AG04450 (cell line): ENCODE measurements around the gene LAMTOR2. TPM values are rescaled to one million over a fixed set of nuclear protein-coding genes. Genes with fewer than 3 reads are reported as not detected.

ENCODE experiments used
- CTCF ChIA-PET: fragments of 300-600, 350-600 bp; formaldehyde crosslinking; extraction: SDS; loops from one replicate; lab custom pipeline; 2022; ENCODE audit warnings: antibody characterized with exemption, inconsistent platforms; lab: Charles Lee
- POLR2A ChIA-PET: fragments of 350-600 bp; formaldehyde crosslinking; extraction: SDS; loops from one replicate; lab custom pipeline; 2021; ENCODE audit warnings: antibody characterized with exemption, inconsistent platforms; lab: Yijun Ruan, JAX
- DNase-seq: peaks from one replicate; pipeline ENCODE4 v3.0.0-alpha.2; 2011; ENCODE audit warnings: low read depth, low spot score
- H3K27ac ChIP-seq: one replicate; pipeline ENCODE4 v1.5.1; 2012; ENCODE audit warnings: low read depth, low read length, control low read depth
- H3K27me3 ChIP-seq: one replicate; pipeline ENCODE4 v1.6.0; 2012; ENCODE audit warnings: low read length; ENCODE audit not compliant: control insufficient read depth, insufficient read depth
- H3K4me3 ChIP-seq: 2 replicates; pipeline ENCODE4 v1.5.1; 2011; ENCODE audit warnings: mild to moderate bottlenecking, low read depth, low read length, control low read depth
- H3K9me3 ChIP-seq: 2 replicates; pipeline ENCODE4 v1.5.1; 2012; ENCODE audit warnings: low read length; ENCODE audit not compliant: control insufficient read depth, insufficient read depth
- polyA plus RNA-seq: library from polyadenylated mRNA; depleted of rRNA; stranded (reverse); fragments of >200 nt; gene quantifications from 2 replicates; pipeline ENCODE4 v1.2.3, GENCODE V29; 2011
- TF ChIP-seq, protein P1 (sequence below): IDR thresholded peaks from 2 replicates; pipeline ENCODE4 v1.5.1; 2011; ENCODE audit warnings: low read depth, low read length, control low read depth, inconsistent platforms

The LAMTOR2 gene
- polyA plus RNA-seq, 1 experiment = 42.4 TPM

DNA sequence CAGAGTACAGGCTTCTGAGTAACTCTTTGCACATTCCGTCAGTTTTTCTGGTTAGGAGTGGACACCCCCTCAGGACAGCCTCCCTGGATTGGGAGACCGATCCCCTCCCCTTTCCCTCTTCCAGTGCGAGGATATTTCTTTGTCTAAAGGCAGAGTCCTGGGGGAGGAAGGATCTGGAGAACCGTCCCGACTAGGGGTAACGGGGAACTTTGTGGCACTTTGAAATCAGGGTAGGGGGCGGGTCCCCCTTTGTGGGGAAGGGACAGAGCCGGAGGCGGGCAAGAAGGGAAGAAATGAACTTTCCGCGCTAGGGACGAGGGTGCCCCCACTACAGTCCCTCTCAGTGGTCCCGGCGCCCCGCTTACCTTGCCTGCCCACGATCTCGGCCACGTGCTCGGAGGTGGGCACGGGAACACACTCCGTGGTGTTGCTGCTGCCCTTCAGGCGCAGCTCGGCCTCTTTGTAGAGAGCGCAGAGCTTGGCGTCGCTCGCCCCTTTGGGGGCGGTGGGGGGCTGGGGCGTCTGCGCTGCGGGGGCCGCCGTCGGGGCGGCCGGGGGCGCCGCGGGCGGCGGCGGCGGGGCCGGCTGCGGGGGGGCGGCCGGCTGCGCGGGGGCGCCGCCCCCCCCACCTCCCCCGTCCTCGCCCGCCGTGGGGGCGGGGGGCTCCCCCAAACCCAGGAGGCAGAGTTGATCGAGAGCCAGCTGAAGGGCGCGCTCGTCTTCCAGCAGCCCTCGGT is 26.8 kb downstream of the LAMTOR2 start:
- TF ChIP-seq, protein P1, sequence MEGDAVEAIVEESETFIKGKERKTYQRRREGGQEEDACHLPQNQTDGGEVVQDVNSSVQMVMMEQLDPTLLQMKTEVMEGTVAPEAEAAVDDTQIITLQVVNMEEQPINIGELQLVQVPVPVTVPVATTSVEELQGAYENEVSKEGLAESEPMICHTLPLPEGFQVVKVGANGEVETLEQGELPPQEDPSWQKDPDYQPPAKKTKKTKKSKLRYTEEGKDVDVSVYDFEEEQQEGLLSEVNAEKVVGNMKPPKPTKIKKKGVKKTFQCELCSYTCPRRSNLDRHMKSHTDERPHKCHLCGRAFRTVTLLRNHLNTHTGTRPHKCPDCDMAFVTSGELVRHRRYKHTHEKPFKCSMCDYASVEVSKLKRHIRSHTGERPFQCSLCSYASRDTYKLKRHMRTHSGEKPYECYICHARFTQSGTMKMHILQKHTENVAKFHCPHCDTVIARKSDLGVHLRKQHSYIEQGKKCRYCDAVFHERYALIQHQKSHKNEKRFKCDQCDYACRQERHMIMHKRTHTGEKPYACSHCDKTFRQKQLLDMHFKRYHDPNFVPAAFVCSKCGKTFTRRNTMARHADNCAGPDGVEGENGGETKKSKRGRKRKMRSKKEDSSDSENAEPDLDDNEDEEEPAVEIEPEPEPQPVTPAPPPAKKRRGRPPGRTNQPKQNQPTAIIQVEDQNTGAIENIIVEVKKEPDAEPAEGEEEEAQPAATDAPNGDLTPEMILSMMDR = no peak
- ChIA-PET CTCF (interaction anchor here (2.6 to 3.3 kb wide), 2 partner anchors 15 to 144 kb away, joined by 15 to 16 read pairs; no protein-coding TSS in a partner anchor), POLR2A (interaction anchor here (0.6 to 0.7 kb wide), 3 partner anchors 147 to 1579 kb away, joined by 3 to 7 read pairs (median 6); partner anchors contain the start of genes KHDC4, SHE and TDRD10)
- Histone ChIP-seq H3K4me3 (peak overlapping the region; percentile 87), H3K27me3 (no peaks in the 10 kb centered on the region), H3K9me3 (no peaks in the 10 kb centered on the region; the same call in 1 of the 2 replicates), H3K27ac (peak overlapping the region; percentile 61)
- DNase-seq = no peak

DNA sequence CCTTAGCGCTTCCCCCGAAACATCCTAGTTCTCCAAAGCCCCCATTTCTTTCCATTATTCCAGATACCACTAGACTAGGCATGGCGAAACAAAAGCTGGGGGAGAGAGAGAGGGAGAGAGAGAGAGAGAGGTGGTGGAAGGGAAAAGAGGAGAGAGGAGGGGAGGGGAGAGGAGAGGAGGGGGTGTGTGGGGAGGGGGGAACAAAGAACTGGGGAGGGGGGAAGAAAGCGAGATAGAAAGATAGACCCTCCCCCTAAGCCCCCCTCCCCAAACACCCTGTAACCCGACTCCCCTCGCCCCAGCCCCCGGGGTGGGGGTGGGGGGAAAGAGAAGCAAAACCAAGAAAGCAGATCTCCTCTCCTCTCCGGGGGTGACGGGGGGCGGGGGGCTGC is 27.3 kb downstream of the LAMTOR2 start:
- POLR2A ChIA-PET = interaction anchor here (0.6 to 0.9 kb wide), 5 partner anchors 41 to 1580 kb away, joined by 3 to 7 read pairs (median 3); partner anchors contain the start of genes KHDC4, SHE and TDRD10
- Histone ChIP-seq H3K9me3 (no peaks in the 10 kb centered on the region; the same call in 1 of the 2 replicates), H3K27me3 (no peaks in the 10 kb centered on the region), H3K27ac (no peak overlapping the region), H3K4me3 (peak overlapping the region; percentile 87)
- CTCF ChIA-PET = interaction anchor here (2.6 to 3.3 kb wide), 2 partner anchors 14 to 143 kb away, joined by 15 to 16 read pairs; no protein-coding TSS in a partner anchor
- DNase-seq = no peak
- TF ChIP-seq, protein P1 = no peak

DNA sequence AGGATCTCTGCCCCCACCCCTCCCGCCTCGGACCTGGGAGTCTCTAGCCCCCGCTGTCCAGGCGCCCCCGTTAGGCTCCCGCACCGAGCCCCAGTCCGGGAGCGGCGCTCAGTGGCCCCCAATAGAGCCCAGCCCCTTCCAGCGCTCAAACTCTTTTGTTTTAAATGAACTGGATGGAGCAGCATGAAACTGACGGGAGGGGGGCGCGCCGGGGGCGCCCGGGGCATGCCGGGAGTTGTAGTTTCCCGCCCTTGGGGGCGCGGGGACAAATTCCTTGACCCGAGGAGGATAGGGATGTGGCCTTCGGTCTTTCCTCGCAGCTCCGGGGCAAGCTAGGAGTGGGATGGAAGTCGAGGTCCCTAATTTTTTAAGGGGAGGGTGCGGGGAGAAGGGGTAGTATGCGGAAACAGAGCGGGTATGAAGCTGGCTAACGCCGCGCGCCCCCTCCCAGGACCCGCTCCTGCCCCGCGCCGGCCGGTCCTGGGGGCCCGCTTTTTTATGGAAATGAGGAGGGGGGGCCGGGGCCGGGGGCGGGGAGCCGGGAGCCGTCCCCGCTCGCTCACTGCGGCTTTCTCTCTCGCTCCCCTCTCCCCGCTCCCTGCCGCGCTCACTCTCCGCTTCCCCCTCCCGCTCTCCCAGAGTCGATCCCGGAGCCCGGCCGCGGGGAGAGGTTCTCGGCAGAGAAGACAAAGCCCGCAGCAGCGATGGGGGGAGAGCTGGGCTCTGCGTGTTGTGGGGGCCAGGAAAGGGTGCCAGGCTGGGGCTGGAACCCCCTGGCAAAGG is 27.9 kb downstream of the LAMTOR2 start, which contains the start of gene MEX3A:
MEX3A (minus strand) TSS at position 157 of the 783 bp plus-strand sequence. CDS start 467 bp downstream, outside the sequence.
- peak within 1 kb of the TSS; percentile 87 for H3K4me3 ChIP-seq
- TF ChIP-seq, protein P1 = no peak
- POLR2A ChIA-PET = interaction anchor here (0.5 to 1.4 kb wide), 7 partner anchors 36 to 218 kb away, joined by 3 to 6 read pairs (median 4); no protein-coding TSS in a partner anchor
- H3K27me3 ChIP-seq = no peaks in the 10 kb centered on the region
- H3K27ac ChIP-seq = peak within 1 kb of the TSS; percentile 61
- no peaks in the 10 kb centered on the region for H3K9me3 ChIP-seq
- DNase-seq = no peak
- CTCF ChIA-PET = interaction anchor here (2.6 to 3.3 kb wide), 3 partner anchors 14 to 143 kb away, joined by 15 to 16 read pairs (median 15); no protein-coding TSS in a partner anchor

DNA sequence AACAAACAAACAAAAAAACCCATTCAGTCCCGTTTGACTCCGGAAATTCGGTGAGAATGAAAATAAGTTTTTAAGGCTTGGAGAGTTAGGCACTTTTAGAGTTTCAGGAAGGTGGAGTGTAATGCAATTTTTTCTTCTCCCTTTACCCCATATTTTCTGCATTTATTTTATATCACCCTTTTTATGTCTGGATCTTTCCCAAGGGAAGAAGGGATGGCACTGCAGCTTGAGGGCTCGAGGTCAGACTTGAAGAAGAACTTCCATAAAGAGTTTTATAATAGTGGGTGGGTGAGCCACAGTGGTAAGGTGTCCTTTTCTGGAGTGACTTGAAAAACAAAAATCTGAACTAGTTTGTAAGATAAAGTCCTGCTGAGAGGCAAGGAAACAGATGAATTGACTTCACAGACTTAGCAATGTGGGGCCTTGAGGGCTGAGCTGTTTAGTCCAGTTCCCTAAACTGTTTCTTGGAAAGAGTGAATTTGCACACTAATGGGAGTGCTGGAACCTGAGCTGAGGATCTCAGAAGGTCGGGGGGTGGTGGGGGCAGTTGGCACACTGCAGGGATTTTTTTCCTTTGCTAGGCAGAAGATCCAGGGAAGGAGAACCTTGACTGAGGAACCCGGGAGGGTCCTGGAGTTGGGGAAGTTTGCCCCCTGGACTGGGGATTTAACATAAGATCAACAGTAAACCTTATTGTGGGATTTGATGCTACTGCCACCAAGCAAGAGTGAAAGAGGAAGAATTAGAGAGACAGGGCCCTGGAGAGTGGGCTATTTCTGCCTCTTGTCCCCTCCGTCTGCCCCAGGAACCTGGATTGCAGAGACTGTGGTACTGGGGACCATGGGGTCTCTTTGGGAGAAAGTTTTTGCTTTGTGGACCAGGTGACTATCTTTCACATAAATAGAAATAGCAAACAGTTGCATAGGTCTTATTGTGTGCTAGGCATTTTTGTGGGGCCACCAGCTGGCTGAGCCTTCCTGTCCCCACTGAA is 29.5 kb downstream of the LAMTOR2 start:
- no peak for DNase-seq
- no peaks in the 10 kb centered on the region for H3K9me3 ChIP-seq

More for the DNA sequence above, 29.5 kb downstream of the LAMTOR2 start:
- POLR2A ChIA-PET = interaction anchor here (1.4 kb wide), 1 partner anchor 45 kb away, joined by 4 read pairs; no protein-coding TSS in a partner anchor
- CTCF ChIA-PET = interaction anchor here (0.6 to 3.3 kb wide), 4 partner anchors 12 to 263 kb away, joined by 4 to 16 read pairs (median 15); no protein-coding TSS in a partner anchor
- TF ChIP-seq, protein P1 = no peak
- H3K27ac ChIP-seq = no peak overlapping the region
- H3K4me3 ChIP-seq = peak overlapping the region; percentile 87
- no peaks in the 10 kb centered on the region for H3K27me3 ChIP-seq
